HG03097 (cell line): ENCODE data around the gene HDAC4.

Experiments used
- ATAC-seq: cut with Tn5 transposase; IDR thresholded peaks from one replicate; pipeline ENCODE4 v1.9.1; 2021; ENCODE audit not compliant: unreplicated experiment, low FRiP score

HDAC4 gene

GRCh38 chr2:239119346-239120126 is 281.3 kb downstream of the HDAC4 start:
- no peak for ATAC-seq

- ATAC-seq = no peak
These were observed 282.1 kb downstream of the HDAC4 start for GRCh38 chr2:239118675-239119211.

DNA sequence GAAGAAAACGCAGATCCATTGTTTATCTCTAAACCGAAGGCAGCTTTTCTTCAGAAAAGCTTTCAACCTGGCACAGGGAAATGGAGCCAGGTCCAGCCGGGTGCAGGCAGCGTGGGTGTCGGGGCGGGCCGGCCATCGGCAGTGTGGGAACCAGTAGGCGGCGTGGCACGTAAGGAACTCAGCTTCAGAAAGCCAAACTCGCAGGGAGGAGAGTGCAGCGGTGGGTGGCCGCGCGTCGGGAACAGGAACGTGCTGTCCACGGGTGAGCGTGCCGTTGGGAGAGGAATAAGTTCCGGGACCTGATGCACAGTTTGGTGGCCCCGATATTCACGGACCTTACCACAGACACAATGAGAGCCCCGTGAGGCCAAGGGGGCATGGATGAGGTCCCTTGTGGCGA is 282.6 kb downstream of the HDAC4 start:
- no peak for ATAC-seq

GRCh38 chr2:239117831-239118230 is 283.0 kb downstream of the HDAC4 start:
- no peak for ATAC-seq

GRCh38 chr2:239116456-239117246 is 284.2 kb downstream of the HDAC4 start:
- ATAC-seq = no peak

GRCh38 chr2:239115616-239116015 is 285.2 kb downstream of the HDAC4 start:
- no peak for ATAC-seq

DNA sequence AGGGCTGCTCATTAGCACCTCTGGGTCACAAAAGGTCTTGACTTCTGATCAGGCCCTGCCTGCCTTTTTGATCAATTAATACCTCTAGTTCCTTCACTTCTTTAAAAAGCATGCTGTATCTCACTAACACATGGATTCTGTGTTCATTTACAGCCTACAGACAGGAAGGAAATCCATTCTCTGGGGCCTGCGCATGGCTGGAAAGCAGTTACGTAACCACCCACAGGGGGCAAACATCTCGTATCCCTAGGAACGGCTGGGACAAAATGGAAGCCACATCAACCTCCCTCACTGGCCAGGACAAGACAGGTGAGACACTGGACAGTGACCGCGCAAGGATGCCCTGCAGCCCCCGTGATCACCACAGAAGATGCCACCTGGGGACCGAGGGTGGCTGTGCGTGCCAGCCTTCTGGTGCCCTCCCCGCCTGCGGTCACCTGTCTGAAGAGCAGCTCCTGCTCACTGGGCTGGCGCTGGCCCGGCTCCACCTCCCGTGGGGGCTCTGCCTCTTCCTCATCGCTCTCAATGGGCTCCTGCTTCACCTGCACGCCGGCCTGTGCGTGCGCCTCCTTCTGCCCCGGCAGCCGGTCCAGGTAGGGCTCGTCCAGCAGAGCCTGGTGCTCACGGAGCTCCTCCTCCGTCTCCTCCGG is 286.1 kb downstream of the HDAC4 start:
- ATAC-seq = no peak

GRCh38 chr2:239114119-239114581 is 286.7 kb downstream of the HDAC4 start:
- no peak for ATAC-seq

DNA sequence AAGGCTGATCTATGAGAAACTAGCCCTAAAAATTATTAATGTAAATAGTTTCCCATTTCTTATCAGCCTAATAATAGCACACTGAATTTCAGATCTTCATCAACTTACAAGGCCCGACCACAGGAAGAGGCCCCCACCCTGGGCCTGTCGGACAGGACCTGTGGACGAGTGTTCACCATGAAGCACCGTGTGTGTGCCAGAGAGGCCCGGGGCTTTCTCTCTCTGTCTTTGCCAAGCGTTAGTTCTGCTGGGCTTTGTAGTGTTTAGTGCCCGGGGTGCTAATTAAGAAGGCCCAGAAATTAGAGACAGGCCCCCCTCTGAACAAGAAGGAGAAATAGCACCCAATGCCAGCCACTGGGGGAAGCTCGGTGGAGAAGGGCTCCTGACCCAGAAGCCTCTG is 287.2 kb downstream of the HDAC4 start:
- ATAC-seq = no peak

DNA sequence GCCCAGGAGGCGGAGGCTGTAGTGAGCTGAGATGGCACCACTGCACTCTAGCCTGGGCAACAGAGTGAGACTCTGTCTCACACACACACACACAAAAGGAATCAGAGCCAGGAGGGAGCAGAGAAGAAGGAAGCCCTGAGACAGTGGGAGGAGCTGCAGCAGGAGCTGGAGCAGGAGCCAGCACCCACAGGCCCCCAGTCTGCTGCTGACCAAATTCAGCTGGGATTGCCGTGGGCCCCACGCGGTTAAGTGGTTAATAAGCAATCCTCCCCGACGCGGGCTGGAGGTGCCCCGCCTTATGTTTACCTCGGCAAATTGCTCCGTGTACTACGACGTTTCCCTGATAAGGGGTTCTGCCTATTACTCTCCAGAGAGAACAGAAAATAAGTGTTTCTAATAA is 287.6 kb downstream of the HDAC4 start:
- no peak for ATAC-seq

DNA sequence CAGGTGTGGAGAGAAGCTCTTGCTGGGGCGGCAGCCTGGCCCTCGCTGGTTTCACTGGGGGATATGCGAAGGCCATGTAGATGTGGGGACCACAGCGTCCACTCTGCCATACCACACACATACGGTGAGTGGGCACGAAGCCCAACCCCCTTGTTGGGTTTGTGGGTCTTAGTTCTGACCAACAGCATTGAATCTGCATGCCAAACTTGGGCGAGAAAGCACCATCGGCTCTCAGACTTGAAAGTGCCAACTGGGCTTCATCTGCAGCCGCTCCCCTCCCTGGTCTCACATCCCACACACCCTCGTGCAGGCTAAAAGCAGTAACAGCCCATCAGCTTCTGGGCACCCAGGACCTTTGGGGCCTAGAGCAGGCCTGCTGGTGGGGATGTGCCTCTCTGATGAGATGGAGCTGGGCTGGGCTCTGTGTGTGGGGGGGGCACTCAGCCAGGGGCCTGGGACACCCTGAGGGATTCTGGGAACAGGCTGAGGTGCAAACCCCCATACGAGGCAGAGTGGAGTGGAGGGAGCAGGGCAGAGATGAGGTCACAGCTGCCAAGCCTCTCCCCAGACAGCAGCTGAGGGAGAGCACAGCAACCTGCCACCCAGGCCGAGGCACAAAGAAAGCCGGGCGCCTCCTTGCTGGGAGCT is 288.6 kb downstream of the HDAC4 start:
- ATAC-seq = no peak

- no peak for ATAC-seq
These were observed 289.3 kb downstream of the HDAC4 start for GRCh38 chr2:239111401-239112100.

GRCh38 chr2:239110595-239111048 is 290.2 kb downstream of the HDAC4 start:
- ATAC-seq = no peak

DNA sequence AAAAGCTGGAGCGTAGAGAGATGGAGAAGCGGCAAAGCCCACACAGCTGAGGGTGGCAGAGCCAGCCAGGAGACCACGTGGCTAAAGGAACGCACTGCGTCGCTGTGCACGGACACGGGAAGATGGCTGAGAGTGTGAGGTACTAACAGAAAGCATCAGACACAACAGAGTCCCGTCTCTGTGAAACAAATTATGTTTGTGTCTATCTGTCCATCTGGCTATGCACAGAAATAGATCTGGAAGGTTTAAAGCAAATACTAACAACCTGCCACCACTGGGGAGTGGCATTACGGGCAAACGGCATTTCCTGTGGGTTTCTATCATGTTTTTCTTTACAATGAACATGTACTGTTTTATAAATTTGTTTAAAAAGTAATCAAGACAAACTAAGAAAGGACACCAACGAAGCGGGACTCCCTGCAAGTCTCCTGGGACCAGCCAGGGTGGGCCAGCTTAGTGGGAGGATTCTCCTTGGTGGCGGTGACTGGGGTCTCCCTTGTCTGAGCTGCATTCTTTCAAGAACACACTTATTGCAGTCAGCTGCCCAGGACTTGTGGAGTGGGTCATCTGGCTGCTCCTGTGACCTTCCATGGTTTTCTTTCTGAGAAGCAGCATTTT is 290.8 kb downstream of the HDAC4 start:
- no peak for ATAC-seq

DNA sequence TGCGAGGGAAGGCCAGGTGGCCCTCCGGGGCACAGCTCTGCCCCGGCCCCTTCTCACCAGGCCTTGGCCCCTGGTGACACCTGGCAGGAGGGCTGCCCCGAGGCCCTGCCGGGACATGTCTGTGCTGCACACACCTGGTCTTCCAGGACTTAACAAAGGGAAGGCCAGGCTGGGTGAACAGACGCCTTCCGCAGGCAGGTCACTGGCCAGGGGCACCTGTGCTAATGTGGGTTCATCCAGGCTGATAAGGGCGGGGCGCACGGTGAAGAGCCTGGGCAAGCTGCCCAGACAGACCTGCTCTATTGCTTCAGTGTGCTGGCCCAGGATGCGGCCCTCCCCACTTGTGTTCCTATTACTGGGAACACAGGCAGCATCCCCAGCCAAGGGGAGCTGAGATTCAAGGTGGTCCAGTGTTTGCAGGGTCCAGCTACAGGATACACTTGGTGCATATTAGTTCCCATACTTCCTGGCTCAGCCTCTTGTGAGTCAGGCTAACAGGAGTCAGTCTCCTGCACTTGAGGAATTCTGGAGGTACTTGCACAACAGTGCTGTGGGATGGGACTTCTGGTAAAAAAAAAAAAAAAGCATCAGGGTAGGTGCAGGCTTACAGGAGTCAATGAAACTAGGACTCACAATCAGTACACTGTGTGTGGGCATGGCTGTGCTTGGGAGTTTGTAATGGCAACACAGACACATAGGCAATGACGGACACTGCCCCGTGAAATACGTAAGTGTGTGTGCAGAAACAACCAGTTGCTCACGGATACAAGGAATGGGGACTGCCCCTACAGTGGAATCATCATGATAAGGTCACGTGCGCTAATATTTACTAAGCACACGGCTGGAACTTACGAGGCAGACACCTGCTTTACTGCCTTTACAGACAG is 291.5 kb downstream of the HDAC4 start:
- ATAC-seq = no peak

DNA sequence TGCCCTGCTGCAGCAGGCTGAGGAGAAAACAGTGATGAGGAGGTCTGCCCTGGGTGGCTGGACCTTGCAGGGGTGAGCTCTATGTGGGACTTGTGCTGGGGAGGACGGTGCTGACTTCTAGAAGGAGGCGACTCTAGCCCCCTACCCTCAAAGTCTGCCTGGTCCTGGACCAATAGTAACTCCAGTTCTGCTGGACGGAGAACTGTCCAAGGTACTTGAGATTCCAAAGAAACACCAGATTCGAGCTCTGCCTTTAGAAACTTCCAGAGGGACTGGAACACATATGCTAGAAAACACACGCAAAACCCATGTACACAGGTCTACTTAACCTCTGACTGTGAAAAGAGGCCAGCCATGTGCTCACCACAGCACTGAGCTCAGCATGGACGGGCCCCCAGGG is 292.4 kb downstream of the HDAC4 start:
- ATAC-seq = no peak

- no peak for ATAC-seq
These were observed 292.9 kb downstream of the HDAC4 start for GRCh38 chr2:239107936-239108335.

- ATAC-seq = no peak
These were observed 293.9 kb downstream of the HDAC4 start for GRCh38 chr2:239106966-239107365.
